K562 (cell line): Measurements from ENCODE around the gene GAMT. TPM values are rescaled to one million over a fixed set of nuclear protein-coding genes. Genes with fewer than 3 reads are reported as not detected.

Experiments used
- AFF1 ChIP-seq, 2 experiments: fragments of 450-650 bp; IDR thresholded peaks; 2 replicates each; pipeline ENCODE4 v1.6.1; 2018; ENCODE audit warnings: mild to moderate bottlenecking in 2 of 2, low read depth in 1 of 2; ENCODE audit not compliant: partially characterized antibody in 2 of 2
- ARNT ChIP-seq, 2 experiments: fragments of 450-650 bp; IDR thresholded peaks; 2 replicates each; pipeline ENCODE4 v1.6.1; 2016; ENCODE audit warnings: mild to moderate bottlenecking in 1 of 2
- COPS2 ChIP-seq: fragments of 450-650 bp; conservative IDR thresholded peaks from 2 replicates; pipeline ENCODE4 v1.6.1; 2016; ENCODE audit warnings: mild to moderate bottlenecking, moderate library complexity
- IFI16 ChIP-seq: fragments of 250-450 bp; sonication (Bioruptor Pico); IDR thresholded peaks from 2 replicates; pipeline ENCODE4 v2.1.2; 2022; ENCODE audit warnings: mild to moderate bottlenecking, inconsistent platforms
- LARP7 ChIP-seq: fragments of 450-650 bp; IDR thresholded peaks from 2 replicates; pipeline ENCODE4 v1.6.1; 2016
- MLX ChIP-seq, 2 experiments: fragments of 450-650 bp in 1 of 2; sonication (generic) in 1 of 2; formaldehyde crosslinking; conservative IDR thresholded peaks; 2 replicates each; pipeline versions ENCODE4 v1.4.0 to v1.8.1; 2020 to 2022; ENCODE audit warnings: mild to moderate bottlenecking in 1 of 2, missing genetic modification reagents in 1 of 2
- PHTF2 ChIP-seq: fragments of 250-450 bp; sonication (Bioruptor Pico); IDR thresholded peaks from 2 replicates; pipeline ENCODE4 v1.5.0; 2021; ENCODE audit warnings: mild to moderate bottlenecking
- PRMT5 ChIP-seq: sonication (generic); formaldehyde crosslinking; IDR thresholded peaks from 2 replicates; pipeline ENCODE4 v1.5.0; 2020; ENCODE audit warnings: missing genetic modification reagents
- SMAD3 ChIP-seq: fragments of 450-650 bp; formaldehyde crosslinking; conservative IDR thresholded peaks from 2 replicates; pipeline ENCODE4 v1.4.0; 2020; ENCODE audit warnings: mild to moderate bottlenecking
- SMC3 ChIP-seq: conservative IDR thresholded peaks from 2 replicates; pipeline ENCODE4 v1.6.1; 2011; ENCODE audit warnings: low read depth, low read length, improper control_type of control experiment; ENCODE audit not compliant: insufficient read depth
- SNIP1 ChIP-seq: fragments of 450-650 bp; IDR thresholded peaks from 2 replicates; pipeline ENCODE4 v1.7.1; 2017; ENCODE audit warnings: low read depth, mild to moderate bottlenecking
- SPI1 ChIP-seq: IDR thresholded peaks from 2 replicates; pipeline ENCODE4 v1.6.1; 2011; ENCODE audit warnings: low read depth, low read length, control low read depth, borderline replicate concordance
- TGIF2 ChIP-seq: sonication (generic); formaldehyde crosslinking; IDR thresholded peaks from 2 replicates; pipeline ENCODE4 v1.8.1; 2022; ENCODE audit warnings: mild to moderate bottlenecking, missing genetic modification reagents, moderate library complexity
- ZNF143 ChIP-seq: sonication (generic); formaldehyde crosslinking; IDR thresholded peaks from 2 replicates; pipeline ENCODE4 v1.9.0; 2022; ENCODE audit warnings: mild to moderate bottlenecking, missing genetic modification reagents
- ZNF507 ChIP-seq: conservative IDR thresholded peaks from 2 replicates; pipeline ENCODE4 v1.6.1; 2017; ENCODE audit warnings: missing genetic modification characterization, missing compliant biosample characterization
- ZNF699 ChIP-seq: fragments of 250-450 bp; sonication (Bioruptor Pico); IDR thresholded peaks from 2 replicates; pipeline ENCODE4 v1.8.0; 2021; ENCODE audit warnings: mild to moderate bottlenecking, moderate library complexity; ENCODE audit not compliant: insufficient replicate concordance
- polyA plus RNA-seq, 8 experiments: library from polyadenylated mRNA; depleted of rRNA in 4 of 8; stranded (reverse) in 5 of 8; unstranded in 3 of 8; fragments of >200 nt; fragmentation: Nextera tagmentation in 2 of 8; fragmentation: Illumina TruSeq in 1 of 8; extraction: Ambion mirVana in 2 of 8; extraction: Trizol in 1 of 8; gene quantifications; 2 replicates each; pipeline versions ENCODE4 v1.2.1 to v1.2.3, GENCODE V29; 2011 to 2014; ENCODE audit warnings: inconsistent platforms in 1 of 8, missing spikeins in 1 of 8
- total RNA-seq, 7 experiments: library from RNA; depleted of rRNA in 6 of 7; stranded (reverse); fragments of >200 nt in 6 of 7; fragmentation: Illumina TruSeq in 2 of 7; extraction: Trizol in 2 of 7; gene quantifications; 2 replicates each; pipeline versions ENCODE4 v1.2.1 to v1.2.3, GENCODE V29; 2011 to 2021; ENCODE audit warnings: low replicate concordance in 1 of 7
- TF ChIP-seq, protein P1 (sequence below): fragments of 250-450 bp; sonication (Bioruptor Pico); IDR thresholded peaks from 2 replicates; pipeline ENCODE4 v1.8.0; 2021; ENCODE audit warnings: mild to moderate bottlenecking, moderate library complexity
- TF ChIP-seq, protein P2 (sequence below): fragments of 250-450 bp; sonication (Bioruptor Pico); IDR thresholded peaks from 2 replicates; pipeline ENCODE4 v1.5.0; 2021; ENCODE audit warnings: mild to moderate bottlenecking, moderate library complexity

The GAMT gene
- total and polyA plus RNA-seq, 9 of the 15 experiments (the other 6 are each of a cell fraction or from before 2014, with no cell fraction given): 1.3 to 35.3 (median 27.2) TPM

- TF ChIP-seq COPS2: no peak
- TF ChIP-seq SMC3: peak; percentile 61; the same call in 1 of the 2 replicates
- no peak for TF ChIP-seq SMAD3 (CRISPR knock-in tag)
- TF ChIP-seq SNIP1: peak; percentile 72; the same call in 1 of the 2 replicates
- TF ChIP-seq MLX (CRISPR knock-in tag; conservative IDR thresholded peaks at IDR 0.05): no peak
- TF ChIP-seq ZNF507 (tag): no peak
- TF ChIP-seq ZNF143: no peak
- TF ChIP-seq TGIF2 (CRISPR knock-in tag): peak; percentile 52; the same call in 1 of the 2 replicates
- TF ChIP-seq, protein P1, sequence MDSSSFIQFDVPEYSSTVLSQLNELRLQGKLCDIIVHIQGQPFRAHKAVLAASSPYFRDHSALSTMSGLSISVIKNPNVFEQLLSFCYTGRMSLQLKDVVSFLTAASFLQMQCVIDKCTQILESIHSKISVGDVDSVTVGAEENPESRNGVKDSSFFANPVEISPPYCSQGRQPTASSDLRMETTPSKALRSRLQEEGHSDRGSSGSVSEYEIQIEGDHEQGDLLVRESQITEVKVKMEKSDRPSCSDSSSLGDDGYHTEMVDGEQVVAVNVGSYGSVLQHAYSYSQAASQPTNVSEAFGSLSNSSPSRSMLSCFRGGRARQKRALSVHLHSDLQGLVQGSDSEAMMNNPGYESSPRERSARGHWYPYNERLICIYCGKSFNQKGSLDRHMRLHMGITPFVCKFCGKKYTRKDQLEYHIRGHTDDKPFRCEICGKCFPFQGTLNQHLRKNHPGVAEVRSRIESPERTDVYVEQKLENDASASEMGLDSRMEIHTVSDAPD (CRISPR knock-in tag): no peak
- no peak for TF ChIP-seq ZNF699
- no peak for TF ChIP-seq ARNT (IDR thresholded peaks at IDR 0.05)
- TF ChIP-seq LARP7: peak; percentile 75; the same call in 1 of the 2 replicates
- TF ChIP-seq AFF1 (IDR thresholded peaks at IDR 0.05; ENCODE audit: low read depth in 1 of 2, partially characterized antibody in 2 of 2): peak in 1 of 2 experiments; percentile 87
- no peak for TF ChIP-seq PHTF2 (CRISPR knock-in tag)
- TF ChIP-seq IFI16: no peak
- peak; percentile 96 for TF ChIP-seq SPI1
- peak; percentile 20; the same call in 1 of the 2 replicates for TF ChIP-seq PRMT5 (CRISPR knock-in tag)
- TF ChIP-seq, protein P2, sequence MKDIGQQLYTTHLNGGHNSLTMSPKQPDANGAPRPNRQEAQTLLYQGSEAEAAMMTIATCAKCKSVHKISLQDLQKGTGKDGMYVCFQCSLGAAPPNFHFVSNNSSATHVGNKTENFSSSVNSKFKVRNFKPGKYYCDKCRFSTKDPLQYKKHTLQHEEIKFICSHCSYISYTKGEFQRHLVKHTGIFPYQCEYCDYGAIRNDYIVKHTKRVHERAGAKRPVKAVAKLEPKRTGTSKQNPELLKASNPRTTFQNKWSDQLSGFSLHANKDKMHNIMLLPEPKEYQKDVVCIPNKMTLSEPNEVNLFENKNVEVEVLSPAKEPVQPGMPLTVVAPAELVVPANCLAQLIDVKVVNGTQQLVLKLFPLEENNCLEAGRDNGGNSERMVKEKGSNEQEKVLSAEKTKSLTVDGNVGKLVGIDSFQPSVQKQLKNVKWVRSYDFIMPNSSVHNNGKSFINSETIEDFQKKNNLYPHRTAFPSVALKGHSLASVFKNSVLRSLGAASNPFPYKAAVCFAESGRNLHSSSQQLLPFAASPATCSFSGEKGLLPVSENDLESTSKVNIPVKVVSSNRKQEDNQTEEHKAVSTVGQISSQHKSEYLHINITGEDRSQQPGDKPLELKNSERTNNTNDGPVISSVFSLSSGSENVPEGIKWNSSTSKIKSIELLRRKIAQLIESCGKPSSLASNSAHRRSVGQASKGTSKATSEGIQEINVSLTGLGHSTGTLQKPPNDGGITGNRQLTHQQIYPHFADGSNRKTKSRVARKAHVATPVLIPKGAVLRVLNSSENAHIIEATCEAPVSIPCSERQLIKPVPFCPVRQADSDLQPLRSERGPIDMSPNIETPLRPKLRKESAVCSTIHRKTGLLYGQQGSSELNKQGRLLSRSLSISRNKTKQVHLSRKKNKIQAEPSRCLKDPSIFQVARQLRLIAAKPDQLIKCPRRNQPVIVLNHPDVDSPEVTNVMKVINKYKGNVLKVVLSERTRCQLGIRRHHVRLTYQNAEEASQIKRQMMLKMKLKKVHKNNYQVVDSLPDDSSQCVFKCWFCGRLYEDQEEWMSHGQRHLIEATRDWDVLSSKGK (CRISPR knock-in tag): no peak
Measured at GRCh38 chr19:1438035-1438932, 36.9 kb upstream of the GAMT start, which contains the start of gene RPS15 (continued).
